HEK293 (cell line): ENCODE data around the gene FRMD4B.

Experiments used
- GLIS1 ChIP-seq: fragments of 450-650 bp; formaldehyde crosslinking; IDR thresholded peaks from 2 replicates; pipeline ENCODE4 v1.5.1; 2016; ENCODE audit warnings: missing biosample characterization, missing genetic modification characterization
- TRIM28 ChIP-seq: IDR thresholded peaks from 2 replicates; pipeline ENCODE4 v1.6.1; 2011; ENCODE audit warnings: low read length, control low read depth, borderline replicate concordance
- ZNF202 ChIP-seq: fragments of 450-650 bp; formaldehyde crosslinking; IDR thresholded peaks from 2 replicates; pipeline ENCODE4 v1.5.1; 2016; ENCODE audit warnings: missing biosample characterization, missing genetic modification characterization, borderline replicate concordance

- TF ChIP-seq TRIM28 = no peak
- no peak for TF ChIP-seq GLIS1 (tag by site-specific recombination)
- no peak for TF ChIP-seq ZNF202 (tag by site-specific recombination)
Observed at GRCh38 chr3:69179740-69180372, 206.0 kb downstream of the FRMD4B start.
